SJCRH30 (cell line): ENCODE results near the gene ZNF836. TPM values are rescaled to one million over a fixed set of nuclear protein-coding genes. Genes with fewer than 3 reads are reported as not detected.

Experiments used
- DNase-seq, 2 experiments: peaks; one replicate each; pipeline ENCODE4 v3.0.0-alpha.2; 2015 to 2020
- H3K27ac ChIP-seq: fragments of 250-450 bp; sonication (Bioruptor Pico); 2 replicates; pipeline ENCODE4 v1.5.1; 2020; ENCODE audit warnings: mild to moderate bottlenecking, moderate library complexity
- H3K27me3 ChIP-seq: fragments of 250-450 bp; sonication (Bioruptor Pico); 2 replicates; pipeline ENCODE4 v1.5.1; 2020; ENCODE audit warnings: mild to moderate bottlenecking, moderate library complexity
- H3K36me3 ChIP-seq: fragments of 250-450 bp; sonication (Bioruptor Pico); 2 replicates; pipeline ENCODE4 v1.5.1; 2020; ENCODE audit warnings: mild to moderate bottlenecking, moderate library complexity
- H3K4me1 ChIP-seq: fragments of 250-450 bp; sonication (Bioruptor Pico); 2 replicates; pipeline ENCODE4 v1.5.1; 2020; ENCODE audit warnings: mild to moderate bottlenecking, moderate library complexity
- H3K4me3 ChIP-seq: fragments of 250-450 bp; sonication (Bioruptor Pico); 2 replicates; pipeline ENCODE4 v1.5.1; 2020; ENCODE audit warnings: mild to moderate bottlenecking, moderate library complexity
- H3K9me3 ChIP-seq: fragments of 250-450 bp; sonication (Bioruptor Pico); replicated peaks from 2 replicates; pipeline ENCODE4 v1.5.1; 2020; ENCODE audit warnings: mild to moderate bottlenecking, moderate library complexity
- total RNA-seq: library from RNA; depleted of rRNA; stranded (reverse); fragments of >200 nt; shearing (Covaris generic); gene quantifications from 2 replicates; pipeline ENCODE4 v1.2.3, GENCODE V29; 2014

Gene ZNF836
- total RNA-seq, 1 experiment from 2014 or later, result 5.9 TPM

DNA sequence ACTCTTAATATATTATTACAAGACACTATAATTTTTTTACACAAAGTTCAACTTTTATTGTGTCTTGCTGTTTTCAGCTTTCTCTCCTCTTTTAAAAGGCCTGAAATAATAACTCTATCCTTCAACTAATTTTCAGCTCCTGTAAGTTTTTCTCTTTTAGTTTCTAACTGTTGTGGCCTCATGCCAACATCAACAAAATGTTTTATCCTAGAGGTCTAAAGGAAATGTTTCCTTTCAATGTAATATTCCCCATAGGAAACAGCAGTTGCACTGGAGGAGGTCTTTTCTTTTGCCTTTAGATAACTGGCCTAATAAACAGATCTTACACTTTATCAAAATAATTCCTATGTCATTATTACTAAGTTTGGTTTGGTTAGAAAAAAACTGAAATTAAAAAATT lies 23.2 kb downstream of the ZNF836 start:
- no peak for DNase-seq
- no peak overlapping the region for H3K27ac ChIP-seq
- no peaks in the 10 kb centered on the region for H3K4me1 ChIP-seq
- H3K27me3 ChIP-seq, result no peaks in the 10 kb centered on the region
- H3K9me3 ChIP-seq, result peaks cover 11% of the 10 kb centered on the region
- H3K4me3 ChIP-seq, result no peak overlapping the region
- H3K36me3 ChIP-seq, result no peaks in the 10 kb centered on the region

DNA sequence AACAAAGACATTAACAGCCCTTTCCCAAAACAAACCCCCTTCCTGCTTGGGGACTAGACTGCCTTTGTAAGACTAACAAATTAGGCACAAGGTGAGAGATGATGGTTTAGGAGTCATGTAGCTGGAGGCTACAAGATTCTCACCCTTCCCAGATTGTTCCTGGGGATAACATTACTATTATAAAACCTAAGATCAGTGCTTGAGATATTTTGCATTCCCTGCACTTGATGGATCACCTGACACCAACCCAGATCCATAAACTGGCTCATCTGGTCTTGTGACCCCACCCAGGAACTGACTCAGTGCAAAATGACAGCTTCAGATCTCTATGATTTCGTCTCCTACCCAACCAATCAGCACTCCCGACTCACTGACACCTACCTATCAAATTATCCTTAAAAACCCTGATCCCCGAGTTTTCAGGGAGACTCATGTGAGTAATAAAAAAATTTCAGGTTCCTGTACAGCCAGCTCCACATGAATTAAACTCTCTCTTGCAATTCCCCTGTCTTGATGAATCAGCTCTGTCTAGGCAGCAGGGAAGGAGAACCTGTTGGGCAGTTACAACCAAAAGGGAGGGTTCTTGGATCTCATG lies 29.3 kb downstream of the ZNF836 start:
- Histone ChIP-seq H3K4me3 (no peak overlapping the region), H3K27ac (no peak overlapping the region), H3K27me3 (no peaks in the 10 kb centered on the region), H3K36me3 (peaks cover 4% of the 10 kb centered on the region; the same call in 1 of the 2 replicates), H3K9me3 (peaks cover 7% of the 10 kb centered on the region), H3K4me1 (0 out of 2 replicates have a peak, but pooled peaks cover 5% of the 10 kb centered on the region)
- no peak for DNase-seq

DNA sequence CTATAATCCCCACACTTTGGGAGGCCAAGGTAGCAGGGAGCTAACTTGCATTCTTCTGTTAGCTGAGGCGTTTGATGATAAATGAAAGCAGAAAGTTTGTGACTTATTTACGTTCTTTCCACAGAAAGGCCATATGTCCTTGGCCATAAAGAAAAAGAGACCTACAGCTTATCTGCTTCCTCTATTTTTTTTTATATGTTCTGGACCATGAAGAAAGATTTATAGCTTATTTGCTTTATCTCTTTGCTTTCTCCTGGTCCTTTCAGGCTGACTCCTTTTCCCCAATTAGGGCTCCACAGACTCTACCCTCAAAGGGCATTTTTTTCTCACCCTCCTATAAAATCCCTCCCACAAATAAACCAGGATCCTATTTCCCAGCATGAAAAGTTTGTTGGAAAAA lies 30.2 kb downstream of the ZNF836 start:
- DNase-seq, result no peak
- peaks cover 6% of the 10 kb centered on the region; the same call in 1 of the 2 replicates for H3K9me3 ChIP-seq
- H3K36me3 ChIP-seq, result peaks cover 4% of the 10 kb centered on the region; the same call in 1 of the 2 replicates
- H3K27me3 ChIP-seq, result no peaks in the 10 kb centered on the region
- H3K4me1 ChIP-seq, result 0 out of 2 replicates have a peak, but pooled peaks cover 5% of the 10 kb centered on the region
- H3K27ac ChIP-seq, result no peak overlapping the region
- no peak overlapping the region for H3K4me3 ChIP-seq

DNA sequence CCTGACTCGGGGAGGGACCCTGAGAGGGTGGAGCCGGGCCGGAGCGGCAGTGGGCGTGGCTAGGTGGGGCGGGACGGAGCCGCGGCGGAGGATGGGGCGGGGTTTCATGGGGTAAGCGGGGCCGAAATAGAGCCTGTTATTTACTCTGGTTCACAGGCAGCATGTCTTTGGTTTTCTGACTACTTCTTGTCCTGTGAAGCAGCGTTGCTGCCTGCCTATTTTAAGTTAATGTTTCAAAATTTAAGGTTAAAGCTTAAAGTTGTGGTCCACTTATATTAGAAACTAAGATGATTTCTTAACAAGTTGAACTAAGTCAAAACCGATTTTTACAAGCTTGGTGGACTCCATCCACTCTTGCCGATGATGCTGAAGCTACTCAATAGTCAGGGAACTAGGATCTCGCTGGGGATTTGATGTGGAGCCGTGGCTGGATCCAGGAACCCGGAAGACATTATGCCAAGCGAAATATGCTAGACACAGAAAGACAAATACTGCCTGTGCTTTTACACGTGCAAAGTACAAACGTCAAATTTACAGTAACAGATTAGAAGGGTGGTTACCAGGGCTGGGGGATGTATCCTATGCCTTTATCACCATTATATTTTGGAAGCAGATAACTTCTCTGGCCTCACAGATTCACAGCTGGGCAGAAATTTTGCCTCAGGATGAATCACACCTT lies 31.2 kb downstream of the ZNF836 start:
- no peaks in the 10 kb centered on the region for H3K27me3 ChIP-seq
- no peak overlapping the region for H3K27ac ChIP-seq
- H3K4me1 ChIP-seq, result 0 out of 2 replicates have a peak, but pooled peaks cover 5% of the 10 kb centered on the region
- DNase-seq, result peak in 1 of 2 experiments; percentile 9
- peak overlapping the region; percentile 84 for H3K4me3 ChIP-seq
- peaks cover 4% of the 10 kb centered on the region; the same call in 1 of the 2 replicates for H3K36me3 ChIP-seq
- H3K9me3 ChIP-seq, result peaks cover 6% of the 10 kb centered on the region; the same call in 1 of the 2 replicates

DNA sequence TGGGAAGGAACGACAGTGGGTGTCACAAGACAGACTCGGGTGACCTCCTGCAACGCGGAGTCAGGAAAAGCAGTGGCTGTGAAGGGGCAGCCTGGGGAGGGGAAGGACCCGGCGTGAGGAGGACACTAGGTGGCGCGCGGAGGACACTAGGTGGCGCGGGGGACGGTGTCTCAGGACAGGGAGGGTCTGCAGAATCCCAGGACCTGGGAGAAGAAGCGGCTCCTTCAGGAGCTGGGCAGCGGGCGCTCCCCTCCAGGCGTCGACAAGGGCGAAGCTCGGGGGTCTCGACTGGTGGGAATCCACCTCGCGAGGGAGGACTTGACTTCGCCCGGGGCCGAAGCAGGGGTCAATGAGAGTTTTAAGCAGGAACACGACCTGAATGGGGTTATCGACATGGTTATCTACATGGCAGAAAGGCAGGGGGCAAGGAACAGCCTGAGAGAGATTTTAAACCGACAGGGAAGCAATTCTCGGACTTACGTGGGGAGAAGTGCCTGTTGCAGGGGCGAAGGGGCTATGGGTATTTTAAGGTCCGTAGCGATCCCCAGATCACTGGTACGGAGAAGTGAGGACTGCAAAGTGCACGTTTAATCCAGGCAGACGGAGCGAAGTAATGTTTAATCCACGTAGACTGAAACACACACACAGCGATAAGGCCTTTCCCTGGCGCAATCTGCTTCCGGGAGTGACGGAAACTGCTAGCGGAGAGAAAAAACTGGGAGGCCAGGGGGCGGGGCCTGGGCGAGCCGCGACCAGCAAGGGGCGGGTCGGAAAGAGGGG lies 32.0 kb downstream of the ZNF836 start, which contains the start of gene ZNF616:
Gene ZNF616 (minus strand): TSS at position 687 of the 780 bp plus-strand sequence. CDS start 9,426 bp downstream, outside the sequence.
- peak within 1 kb of the TSS; percentile 84 for H3K4me3 ChIP-seq
- 0 out of 2 replicates have a peak, but pooled peaks cover 5% of the 10 kb centered on the region for H3K4me1 ChIP-seq
- H3K27me3 ChIP-seq, result no peaks in the 10 kb centered on the region
- H3K27ac ChIP-seq, result peak within 1 kb of the TSS; percentile 67
- peak; percentile 96 to 97 for DNase-seq
- peaks cover 6% of the 10 kb centered on the region; the same call in 1 of the 2 replicates for H3K9me3 ChIP-seq
- peaks cover 7% of the 10 kb centered on the region for H3K36me3 ChIP-seq

GRCh38 chr19:52138983-52139251 lies 32.5 kb downstream of the ZNF836 start:
- 0 out of 2 replicates have a peak, but pooled peaks cover 5% of the 10 kb centered on the region for H3K4me1 ChIP-seq
- peaks cover 8% of the 10 kb centered on the region for H3K36me3 ChIP-seq
- peak overlapping the region; percentile 84 for H3K4me3 ChIP-seq
- H3K27ac ChIP-seq, result peak overlapping the region; percentile 67
- no peak for DNase-seq
- H3K9me3 ChIP-seq, result peaks cover 6% of the 10 kb centered on the region; the same call in 1 of the 2 replicates
- H3K27me3 ChIP-seq, result no peaks in the 10 kb centered on the region

DNA sequence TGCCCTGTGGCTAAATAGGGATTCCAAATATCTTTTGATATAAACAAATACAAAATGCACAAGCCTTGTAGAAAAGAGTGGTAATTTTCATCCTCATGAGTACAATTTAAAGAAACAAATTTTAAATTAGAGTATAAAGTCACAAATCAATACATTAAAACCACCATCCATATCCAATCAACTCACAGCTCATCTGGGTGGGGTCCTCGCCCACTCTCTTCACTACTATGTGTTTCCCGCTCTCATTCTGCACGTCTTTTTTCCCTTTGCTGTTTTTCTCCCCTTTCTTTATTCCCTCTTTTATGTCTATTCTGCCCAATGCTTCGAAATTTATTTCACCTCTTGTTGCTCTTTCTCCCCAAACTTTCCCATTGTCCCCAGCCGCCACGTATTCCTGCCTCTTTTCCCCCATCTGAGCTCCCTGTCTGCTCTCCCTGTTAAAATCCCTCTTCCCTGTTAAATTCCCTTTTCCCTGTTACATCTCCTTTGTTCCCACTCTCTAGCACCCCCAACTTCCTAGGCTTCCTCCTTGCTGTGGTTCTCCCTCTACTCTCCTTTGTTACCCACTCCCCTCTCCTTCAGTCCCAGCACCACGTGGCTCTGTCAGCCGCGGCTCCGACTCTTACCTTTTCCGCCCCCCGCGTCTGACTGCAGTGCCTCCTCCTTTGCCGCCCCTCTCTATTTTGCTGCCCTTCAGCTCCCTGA lies 33.0 kb downstream of the ZNF836 start:
- peak overlapping the region; percentile 84 for H3K4me3 ChIP-seq

DNA sequence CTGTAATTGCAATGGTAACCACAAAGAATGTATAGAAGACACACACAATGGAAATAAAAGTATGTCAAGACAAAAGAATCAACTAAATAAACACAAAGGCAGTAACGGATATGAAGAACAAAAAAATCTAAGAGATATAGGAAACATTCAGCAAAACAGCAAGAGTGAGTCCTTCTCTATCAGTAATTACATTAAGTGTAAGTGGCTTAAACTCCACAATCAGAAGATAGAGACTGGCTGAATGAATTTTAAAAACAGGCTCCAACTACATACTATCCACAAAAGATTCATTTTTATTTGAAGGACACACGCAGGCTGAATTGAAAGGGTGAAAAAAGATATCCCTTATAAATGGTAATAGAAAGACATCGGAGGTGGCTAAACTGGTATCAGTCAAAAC lies 51.1 kb downstream of the ZNF836 start:
- H3K4me3 ChIP-seq, result no peak overlapping the region
- H3K4me1 ChIP-seq, result no peaks in the 10 kb centered on the region
- H3K27ac ChIP-seq, result no peak overlapping the region
- DNase-seq, result no peak
- peaks cover 81% of the 10 kb centered on the region for H3K36me3 ChIP-seq
- H3K9me3 ChIP-seq, result peaks cover 49% of the 10 kb centered on the region
- no peaks in the 10 kb centered on the region for H3K27me3 ChIP-seq

More for the DNA sequence above, 33.0 kb downstream of the ZNF836 start:
- H3K4me1 ChIP-seq, result 0 out of 2 replicates have a peak, but pooled peaks cover 5% of the 10 kb centered on the region
- DNase-seq, result peak; percentile 65 to 74
- no peaks in the 10 kb centered on the region for H3K27me3 ChIP-seq
- peak overlapping the region; percentile 67 for H3K27ac ChIP-seq
- H3K9me3 ChIP-seq, result peaks cover 6% of the 10 kb centered on the region; the same call in 1 of the 2 replicates
- peaks cover 8% of the 10 kb centered on the region for H3K36me3 ChIP-seq

- peaks cover 53% of the 10 kb centered on the region for H3K36me3 ChIP-seq
- no peak overlapping the region for H3K4me3 ChIP-seq
- no peak overlapping the region for H3K27ac ChIP-seq
- H3K27me3 ChIP-seq, result no peaks in the 10 kb centered on the region
- no peaks in the 10 kb centered on the region for H3K4me1 ChIP-seq
- peaks cover 72% of the 10 kb centered on the region for H3K9me3 ChIP-seq
- no peak for DNase-seq
Measured at GRCh38 chr19:52115526-52116053, 55.8 kb downstream of the ZNF836 start.

- Histone ChIP-seq H3K4me3 (no peak overlapping the region), H3K9me3 (peaks cover 73% of the 10 kb centered on the region), H3K36me3 (peaks cover 45% of the 10 kb centered on the region), H3K27me3 (no peaks in the 10 kb centered on the region), H3K27ac (no peak overlapping the region), H3K4me1 (no peaks in the 10 kb centered on the region)
- DNase-seq, result no peak
Measured at GRCh38 chr19:52114691-52115090, 56.7 kb downstream of the ZNF836 start.

- H3K4me1 ChIP-seq, result no peaks in the 10 kb centered on the region
- H3K4me3 ChIP-seq, result no peak overlapping the region
- no peak for DNase-seq
- H3K27me3 ChIP-seq, result no peaks in the 10 kb centered on the region
- H3K27ac ChIP-seq, result no peak overlapping the region
- H3K36me3 ChIP-seq, result peaks cover 30% of the 10 kb centered on the region
- peaks cover 63% of the 10 kb centered on the region for H3K9me3 ChIP-seq
Measured at GRCh38 chr19:52112624-52113023, 58.8 kb downstream of the ZNF836 start.

- Histone ChIP-seq H3K9me3 (peaks cover 46% of the 10 kb centered on the region), H3K36me3 (peaks cover 14% of the 10 kb centered on the region), H3K4me3 (no peak overlapping the region), H3K4me1 (no peaks in the 10 kb centered on the region), H3K27ac (no peak overlapping the region), H3K27me3 (no peaks in the 10 kb centered on the region)
- no peak for DNase-seq
Measured at GRCh38 chr19:52110780-52111179, 60.6 kb downstream of the ZNF836 start.
